OCI-LY1 (cell line): ENCODE measurements around the gene PTGDS.

Source experiments
- H2AFZ ChIP-seq: fragments of 200-600 bp; sonication (generic), shearing (Covaris generic); 2 replicates; pipeline ENCODE4 v1.6.0; 2014; ENCODE audit warnings: antibody characterized with exemption, mild to moderate bottlenecking, low read length
- H3F3A ChIP-seq: fragments of 200-600 bp; sonication (generic), shearing (Covaris generic); 2 replicates; pipeline ENCODE4 v1.6.0; 2014; ENCODE audit warnings: mild to moderate bottlenecking, antibody characterized with exemption, low read length, moderate library complexity; ENCODE audit not compliant: insufficient read depth
- H3K27ac ChIP-seq: fragments of 200-600 bp; sonication (generic); 2 replicates; pipeline ENCODE4 v1.5.1; 2014; ENCODE audit warnings: low read length, mixed run types, mild to moderate bottlenecking, low read depth; ENCODE audit not compliant: poor library complexity, severe bottlenecking
- H3K27me3 ChIP-seq: fragments of 200-600 bp; sonication (generic); 2 replicates; pipeline ENCODE4 v1.6.0; 2014; ENCODE audit warnings: antibody characterized with exemption, mild to moderate bottlenecking, low read length, moderate library complexity; ENCODE audit not compliant: insufficient read depth
- H3K36me3 ChIP-seq: fragments of 200-600 bp; sonication (generic); 2 replicates; pipeline ENCODE4 v1.6.1; 2014; ENCODE audit warnings: mild to moderate bottlenecking, antibody characterized with exemption, low read length, moderate library complexity, mixed read lengths; ENCODE audit not compliant: insufficient read depth
- H3K4me1 ChIP-seq: fragments of 200-600 bp; sonication (generic); 2 replicates; pipeline ENCODE4 v1.5.1; 2014; ENCODE audit warnings: mild to moderate bottlenecking, low read length, moderate library complexity; ENCODE audit not compliant: insufficient read depth, severe bottlenecking
- H3K4me2 ChIP-seq: fragments of 200-600 bp; sonication (generic), shearing (Covaris generic); 2 replicates; pipeline ENCODE4 v1.6.1; 2014; ENCODE audit warnings: low read length
- H3K4me3 ChIP-seq: fragments of 200-600 bp; sonication (generic); 2 replicates; pipeline ENCODE4 v1.5.1; 2014; ENCODE audit warnings: low read length, low read depth, mild to moderate bottlenecking, mixed read lengths; ENCODE audit not compliant: poor library complexity, severe bottlenecking
- H3K79me2 ChIP-seq: fragments of 200-600 bp; shearing (Covaris generic); 2 replicates; pipeline ENCODE4 v1.6.1; 2016; ENCODE audit warnings: mixed run types, low read length, mixed read lengths; ENCODE audit not compliant: insufficient read depth
- H3K9ac ChIP-seq: fragments of 200-600 bp; sonication (generic), shearing (Covaris generic); 2 replicates; pipeline ENCODE4 v1.6.1; 2014; ENCODE audit warnings: mild to moderate bottlenecking, low read length, mixed read lengths
- H3K9me2 ChIP-seq: fragments of 200-600 bp; sonication (generic), shearing (Covaris generic); 2 replicates; pipeline ENCODE4 v1.6.1; 2014; ENCODE audit warnings: low read depth, mild to moderate bottlenecking, low read length, mixed read lengths
- H3K9me3 ChIP-seq: fragments of 200-600 bp; shearing (Covaris generic); 2 replicates; pipeline ENCODE4 v1.6.1; 2014; ENCODE audit warnings: low read length, mixed read lengths
- H4K20me1 ChIP-seq: fragments of 200-600 bp; sonication (generic), shearing (Covaris generic); 2 replicates; pipeline ENCODE4 v1.6.0; 2016; ENCODE audit warnings: mild to moderate bottlenecking, low read length; ENCODE audit not compliant: insufficient read depth
- EZH2 ChIP-seq: fragments of 200-600 bp; sonication (generic), shearing (Covaris generic); IDR thresholded peaks from 2 replicates; pipeline ENCODE4 v1.8.0; 2017; ENCODE audit warnings: borderline replicate concordance, mixed run types, mild to moderate bottlenecking, antibody characterized with exemption, low read length, moderate library complexity, mixed read lengths
- TF ChIP-seq, protein P1 (sequence below): fragments of 200-600 bp; sonication (generic), shearing (Covaris generic); IDR thresholded peaks from 2 replicates; pipeline ENCODE4 v1.5.1; 2017; ENCODE audit warnings: mild to moderate bottlenecking, antibody characterized with exemption, low read length, moderate library complexity, mixed read lengths

PTGDS gene

GRCh38 chr9:137029058-137029936, 52.0 kb downstream of the PTGDS start:
- Histone ChIP-seq H3F3A (no peaks in the 10 kb centered on the region), H4K20me1 (no peaks in the 10 kb centered on the region), H3K4me3 (peak overlapping the region; percentile 63), H3K27me3 (peaks cover 17% of the 10 kb centered on the region), H3K9ac (no peak overlapping the region), H3K4me2 (peak overlapping the region; percentile 99), H3K9me3 (no peaks in the 10 kb centered on the region), H2AFZ (no peak overlapping the region), H3K9me2 (no peaks in the 10 kb centered on the region), H3K79me2 (no peaks in the 10 kb centered on the region), H3K4me1 (peaks cover 20% of the 10 kb centered on the region), H3K36me3 (no peaks in the 10 kb centered on the region), H3K27ac (no peak overlapping the region)
- TF ChIP-seq, protein P1, sequence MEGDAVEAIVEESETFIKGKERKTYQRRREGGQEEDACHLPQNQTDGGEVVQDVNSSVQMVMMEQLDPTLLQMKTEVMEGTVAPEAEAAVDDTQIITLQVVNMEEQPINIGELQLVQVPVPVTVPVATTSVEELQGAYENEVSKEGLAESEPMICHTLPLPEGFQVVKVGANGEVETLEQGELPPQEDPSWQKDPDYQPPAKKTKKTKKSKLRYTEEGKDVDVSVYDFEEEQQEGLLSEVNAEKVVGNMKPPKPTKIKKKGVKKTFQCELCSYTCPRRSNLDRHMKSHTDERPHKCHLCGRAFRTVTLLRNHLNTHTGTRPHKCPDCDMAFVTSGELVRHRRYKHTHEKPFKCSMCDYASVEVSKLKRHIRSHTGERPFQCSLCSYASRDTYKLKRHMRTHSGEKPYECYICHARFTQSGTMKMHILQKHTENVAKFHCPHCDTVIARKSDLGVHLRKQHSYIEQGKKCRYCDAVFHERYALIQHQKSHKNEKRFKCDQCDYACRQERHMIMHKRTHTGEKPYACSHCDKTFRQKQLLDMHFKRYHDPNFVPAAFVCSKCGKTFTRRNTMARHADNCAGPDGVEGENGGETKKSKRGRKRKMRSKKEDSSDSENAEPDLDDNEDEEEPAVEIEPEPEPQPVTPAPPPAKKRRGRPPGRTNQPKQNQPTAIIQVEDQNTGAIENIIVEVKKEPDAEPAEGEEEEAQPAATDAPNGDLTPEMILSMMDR: peak; percentile 84
- TF ChIP-seq EZH2: no peak

DNA sequence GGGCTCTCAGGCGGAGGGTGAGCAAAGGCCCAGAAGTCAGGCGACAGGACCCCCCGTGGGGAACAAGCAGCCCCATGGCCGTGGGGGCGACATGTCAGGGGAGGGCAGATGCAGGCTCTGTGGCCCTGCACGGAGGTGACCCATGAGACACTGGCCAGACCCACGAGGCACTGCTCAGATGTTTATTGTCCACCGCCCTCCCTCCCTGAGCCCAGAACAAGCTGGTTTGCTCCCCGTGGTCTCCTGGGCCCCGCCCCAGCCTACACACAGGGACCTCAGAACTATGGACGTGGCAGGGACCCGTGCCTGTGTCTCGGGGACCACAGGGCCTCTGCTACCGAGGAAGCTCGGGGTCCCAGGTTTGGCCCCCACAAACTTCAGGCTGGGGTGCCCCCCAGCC, 52.7 kb downstream of the PTGDS start:
- H3K36me3 ChIP-seq: no peaks in the 10 kb centered on the region

GRCh38 chr9:137030538-137031527, 53.5 kb downstream of the PTGDS start:
- H3K4me1 ChIP-seq: peaks cover 14% of the 10 kb centered on the region
- H3K9ac ChIP-seq: no peak overlapping the region
- H3F3A ChIP-seq: no peaks in the 10 kb centered on the region
- TF ChIP-seq EZH2: no peak
- TF ChIP-seq, protein P1: no peak
- H3K36me3 ChIP-seq: no peaks in the 10 kb centered on the region
- H3K4me3 ChIP-seq: no peak overlapping the region
- no peaks in the 10 kb centered on the region for H4K20me1 ChIP-seq
- no peaks in the 10 kb centered on the region for H3K79me2 ChIP-seq
- no peak overlapping the region for H2AFZ ChIP-seq
- peaks cover 17% of the 10 kb centered on the region for H3K27me3 ChIP-seq
- no peak overlapping the region for H3K4me2 ChIP-seq
- H3K27ac ChIP-seq: no peak overlapping the region
- no peaks in the 10 kb centered on the region for H3K9me2 ChIP-seq
- H3K9me3 ChIP-seq: no peaks in the 10 kb centered on the region

More for the DNA sequence above, 52.7 kb downstream of the PTGDS start:
- H4K20me1 ChIP-seq: no peaks in the 10 kb centered on the region
- H3K9me3 ChIP-seq: no peaks in the 10 kb centered on the region
- H3K4me2 ChIP-seq: no peak overlapping the region
- no peak overlapping the region for H3K27ac ChIP-seq
- H3K27me3 ChIP-seq: peaks cover 17% of the 10 kb centered on the region
- no peak overlapping the region for H3K4me3 ChIP-seq
- H3K4me1 ChIP-seq: peaks cover 20% of the 10 kb centered on the region
- no peaks in the 10 kb centered on the region for H3K79me2 ChIP-seq
- H3K9ac ChIP-seq: no peak overlapping the region
- H3F3A ChIP-seq: no peaks in the 10 kb centered on the region
- H3K9me2 ChIP-seq: no peaks in the 10 kb centered on the region
- no peak overlapping the region for H2AFZ ChIP-seq
- TF ChIP-seq, protein P1: no peak
- no peak for TF ChIP-seq EZH2
